Neural progenitor cell (in vitro differentiated cells): ENCODE data around the gene PPP4R1. TPM values are rescaled to one million over a fixed set of nuclear protein-coding genes. Genes with fewer than 3 reads are reported as not detected.

Experiments
- DNase-seq: peaks from one replicate; pipeline ENCODE4 v3.0.0-alpha.2; 2016; ENCODE audit warnings: low spot score
- H2AFZ ChIP-seq: fragments of 200-600 bp; sonication (generic); replicated peaks from 2 replicates; pipeline ENCODE4 v1.6.1; 2016; ENCODE audit warnings: antibody characterized with exemption
- H3F3A ChIP-seq: fragments of 200-600 bp; sonication (generic); 2 replicates; pipeline ENCODE4 v1.6.1; 2016; ENCODE audit warnings: antibody characterized with exemption, low read depth
- H3K27ac ChIP-seq: fragments of 200-600 bp; sonication (generic); 2 replicates; pipeline ENCODE4 v1.5.1; 2016; ENCODE audit warnings: mild to moderate bottlenecking
- H3K27me3 ChIP-seq: fragments of 200-600 bp; sonication (generic); 2 replicates; pipeline ENCODE4 v1.6.1; 2016; ENCODE audit warnings: mild to moderate bottlenecking, moderate library complexity
- H3K36me3 ChIP-seq: fragments of 200-600 bp; sonication (generic); 2 replicates; pipeline ENCODE4 v1.5.1; 2016
- H3K4me1 ChIP-seq: fragments of 200-600 bp; sonication (generic); 2 replicates; pipeline ENCODE4 v1.6.1; 2016; ENCODE audit warnings: mixed run types
- H3K4me2 ChIP-seq: fragments of 200-600 bp; sonication (generic); 2 replicates; pipeline ENCODE4 v1.6.1; 2016
- H3K4me3 ChIP-seq: fragments of 200-600 bp; sonication (generic); 2 replicates; pipeline ENCODE4 v1.5.1; 2016
- H3K79me2 ChIP-seq: fragments of 200-600 bp; sonication (generic); 2 replicates; pipeline ENCODE4 v1.6.1; 2016; ENCODE audit warnings: low read depth
- H3K9ac ChIP-seq: fragments of 200-600 bp; sonication (generic); 2 replicates; pipeline ENCODE4 v1.6.1; 2016
- H3K9me3 ChIP-seq: fragments of 200-600 bp; sonication (generic); 2 replicates; pipeline ENCODE4 v1.5.1; 2016; ENCODE audit warnings: low read depth
- H4K20me1 ChIP-seq: fragments of 200-600 bp; sonication (generic); 2 replicates; pipeline ENCODE4 v1.6.1; 2016; ENCODE audit warnings: low read depth
- H3K27ac Mint-ChIP-seq: 3 replicates; pipeline ENCODE4 v1.8.0; 2021; ENCODE audit warnings: mixed read lengths
- H3K27me3 Mint-ChIP-seq: 2 replicates; pipeline ENCODE4 v1.8.0; 2022; ENCODE audit warnings: low read depth, mild to moderate bottlenecking, inconsistent platforms, moderate library complexity, mixed read lengths; ENCODE audit not compliant: insufficient read depth
- H3K36me3 Mint-ChIP-seq: 3 replicates; pipeline ENCODE4 v1.8.0; 2021; ENCODE audit warnings: mixed read lengths
- H3K4me1 Mint-ChIP-seq: 3 replicates; pipeline ENCODE4 v1.8.0; 2021; ENCODE audit warnings: mixed read lengths
- H3K4me3 Mint-ChIP-seq: 3 replicates; pipeline ENCODE4 v1.8.0; 2021; ENCODE audit warnings: mild to moderate bottlenecking, moderate library complexity, mixed read lengths
- H3K9me3 Mint-ChIP-seq: 3 replicates; pipeline ENCODE4 v1.8.0; 2020; ENCODE audit warnings: mixed read lengths
- CTCF ChIP-seq: fragments of 200-600 bp; sonication (generic); IDR thresholded peaks from 2 replicates; pipeline ENCODE4 v1.5.1; 2017; ENCODE audit warnings: antibody characterized with exemption, mild to moderate bottlenecking
- EZH2 ChIP-seq: fragments of 200-600 bp; sonication (generic); IDR thresholded peaks from 2 replicates; pipeline ENCODE4 v1.6.1; 2017; ENCODE audit warnings: antibody characterized with exemption, mild to moderate bottlenecking, moderate library complexity
- EZH2phosphoT487 ChIP-seq: fragments of 200-600 bp; sonication (generic); IDR thresholded peaks from 2 replicates; pipeline ENCODE4 v1.6.1; 2017; ENCODE audit warnings: antibody characterized with exemption
- total RNA-seq: library from RNA; depleted of rRNA; stranded (reverse); fragments of >200 nt; gene quantifications from 2 replicates; pipeline ENCODE4 v1.2.3, GENCODE V29; 2015; ENCODE audit warnings: low replicate concordance

Gene PPP4R1
- total RNA-seq, 1 donor from 2014 or later = 102 TPM

- peaks cover 6% of the 10 kb centered on the region for H3K36me3 ChIP-seq
- no peaks in the 10 kb centered on the region for H3K27me3 ChIP-seq
- H3K4me1 Mint-ChIP-seq = no peaks in the 10 kb centered on the region
- H3K4me1 ChIP-seq = no peaks in the 10 kb centered on the region
- no peaks in the 10 kb centered on the region for H3K27me3 Mint-ChIP-seq
- DNase-seq = no peak
- H3K4me2 ChIP-seq = no peak overlapping the region
- peaks cover 20% of the 10 kb centered on the region for H3K9me3 ChIP-seq
- H4K20me1 ChIP-seq = peaks cover 10% of the 10 kb centered on the region
- no peak overlapping the region for H3K9ac ChIP-seq
- no peaks in the 10 kb centered on the region for H3F3A ChIP-seq
- H3K27ac Mint-ChIP-seq = no peak overlapping the region
- no peak overlapping the region for H3K4me3 Mint-ChIP-seq
- no peak overlapping the region for H2AFZ ChIP-seq
- H3K36me3 Mint-ChIP-seq = peaks cover 47% of the 10 kb centered on the region
- H3K79me2 ChIP-seq = peaks cover 96% of the 10 kb centered on the region
- TF ChIP-seq EZH2 (no peak), EZH2phosphoT487 (no peak), CTCF (no peak)
- H3K27ac ChIP-seq = no peak overlapping the region
- H3K9me3 Mint-ChIP-seq = peaks cover 51% of the 10 kb centered on the region
- no peak overlapping the region for H3K4me3 ChIP-seq
These were observed 15.0 kb downstream of the PPP4R1 start for GRCh38 chr18:9599328-9599727.

GRCh38 chr18:9597609-9598008 lies 16.8 kb downstream of the PPP4R1 start:
- H3K9me3 ChIP-seq = peaks cover 15% of the 10 kb centered on the region
- Mint-ChIP-seq H3K27me3 (no peaks in the 10 kb centered on the region), H3K4me1 (no peaks in the 10 kb centered on the region), H3K36me3 (peaks cover 48% of the 10 kb centered on the region), H3K27ac (no peak overlapping the region), H3K9me3 (peaks cover 42% of the 10 kb centered on the region), H3K4me3 (no peak overlapping the region)
- no peak overlapping the region for H2AFZ ChIP-seq
- H3K79me2 ChIP-seq = peaks cover 91% of the 10 kb centered on the region
- H3K9ac ChIP-seq = no peak overlapping the region
- no peak overlapping the region for H3K27ac ChIP-seq
- no peak for DNase-seq
- no peaks in the 10 kb centered on the region for H3F3A ChIP-seq
- no peaks in the 10 kb centered on the region for H3K4me1 ChIP-seq
- H4K20me1 ChIP-seq = peaks cover 10% of the 10 kb centered on the region
- H3K36me3 ChIP-seq = peaks cover 4% of the 10 kb centered on the region
- no peak for TF ChIP-seq CTCF
- no peak for TF ChIP-seq EZH2phosphoT487
- TF ChIP-seq EZH2 = no peak
- H3K27me3 ChIP-seq = no peaks in the 10 kb centered on the region
- no peak overlapping the region for H3K4me2 ChIP-seq
- H3K4me3 ChIP-seq = no peak overlapping the region

GRCh38 chr18:9596843-9597526 lies 17.4 kb downstream of the PPP4R1 start:
- H3K36me3 ChIP-seq = peaks cover 4% of the 10 kb centered on the region
- H2AFZ ChIP-seq = no peak overlapping the region
- TF ChIP-seq CTCF (no peak), EZH2 (no peak), EZH2phosphoT487 (no peak)
- peaks cover 88% of the 10 kb centered on the region for H3K79me2 ChIP-seq
- peaks cover 49% of the 10 kb centered on the region for H3K36me3 Mint-ChIP-seq
- no peak overlapping the region for H3K4me3 Mint-ChIP-seq
- H3K27me3 Mint-ChIP-seq = no peaks in the 10 kb centered on the region
- H3K9me3 Mint-ChIP-seq = peaks cover 39% of the 10 kb centered on the region
- peaks cover 15% of the 10 kb centered on the region for H3K9me3 ChIP-seq
- no peaks in the 10 kb centered on the region for H3K4me1 Mint-ChIP-seq
- DNase-seq = no peak
- no peak overlapping the region for H3K4me3 ChIP-seq
- no peaks in the 10 kb centered on the region for H3F3A ChIP-seq
- no peak overlapping the region for H3K4me2 ChIP-seq
- no peaks in the 10 kb centered on the region for H3K4me1 ChIP-seq
- peaks cover 10% of the 10 kb centered on the region for H4K20me1 ChIP-seq
- H3K27me3 ChIP-seq = no peaks in the 10 kb centered on the region
- H3K27ac Mint-ChIP-seq = no peak overlapping the region
- no peak overlapping the region for H3K27ac ChIP-seq
- H3K9ac ChIP-seq = no peak overlapping the region
